GM21528 (cell line): ENCODE measurements around the gene PFKFB4.

ENCODE experiments used
- ATAC-seq: cut with Tn5 transposase; IDR thresholded peaks from one replicate; pipeline ENCODE4 v1.9.1; 2021; ENCODE audit warnings: mild to moderate bottlenecking, moderate library complexity; ENCODE audit not compliant: unreplicated experiment, low FRiP score

Gene PFKFB4

DNA sequence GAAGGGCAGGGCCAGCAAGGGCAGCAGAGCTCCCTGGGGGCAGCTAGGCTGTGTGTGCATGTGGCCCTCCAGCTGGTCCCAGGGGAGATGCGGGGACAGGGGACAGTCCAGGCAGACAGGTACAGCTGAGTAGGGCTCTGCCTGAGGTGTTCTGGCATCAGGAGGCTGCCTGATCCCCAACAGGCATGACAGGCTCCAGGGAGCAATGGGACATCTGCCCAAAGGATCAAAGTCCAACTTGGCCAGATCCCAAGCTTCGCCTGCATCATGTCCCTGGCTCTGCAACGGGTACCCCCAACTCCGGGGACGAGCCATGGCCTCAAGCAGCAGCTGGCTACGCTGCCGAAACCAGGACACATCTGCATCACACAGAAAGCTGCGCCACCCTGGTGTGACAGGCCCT is 88.3 kb downstream of the PFKFB4 start:
- ATAC-seq = no peak
